Upper lobe of right lung (tissue), 1 donor: ENCODE measurements around the gene GALNT14. TPM values are rescaled to one million over a fixed set of nuclear protein-coding genes. Genes with fewer than 3 reads are reported as not detected.

Experiments
- ATAC-seq: fragments of 200-7000 bp; cut with Tn5 transposase; one replicate; pipeline ENCODE4 v1.9.1; 2020; ENCODE audit warnings: mild to moderate bottlenecking, moderate library complexity
- DNase-seq: peaks from one replicate; pipeline ENCODE4 v3.0.0-alpha.2; 2020
- H3K27ac ChIP-seq: fragments of 200-600 bp; one replicate; pipeline ENCODE4 v1.8.0; 2022
- H3K27me3 ChIP-seq: fragments of 200-600 bp; one replicate; pipeline ENCODE4 v1.8.0; 2022; ENCODE audit warnings: mild to moderate bottlenecking
- H3K36me3 ChIP-seq: fragments of 200-600 bp; one replicate; pipeline ENCODE4 v1.8.0; 2022
- H3K4me1 ChIP-seq: fragments of 200-600 bp; one replicate; pipeline ENCODE4 v1.8.0; 2022
- H3K4me3 ChIP-seq: fragments of 200-600 bp; one replicate; pipeline ENCODE4 v1.8.0; 2022; ENCODE audit warnings: mild to moderate bottlenecking
- H3K9me3 ChIP-seq: fragments of 200-600 bp; one replicate; pipeline ENCODE4 v1.8.0; 2022
- CTCF ChIP-seq: fragments of 200-600 bp; IDR thresholded peaks from one replicate; pipeline ENCODE4 v1.8.0; 2022; ENCODE audit warnings: antibody characterized with exemption
- intact Hi-C: fragments of 100-400 bp; cut with DNase I; formaldehyde crosslinking; loops from one replicate; pipeline ENCODE4 v1.11.0; 2022
- total RNA-seq: library from RNA; stranded (reverse); fragmentation: NEBNext Ultra II Directional; extraction: Animal tissue kit (Norgen Biotek cat#: 25700); gene quantifications from one replicate; pipeline ENCODE4 v1.2.1, GENCODE V29; 2021
- donor health status: DM: no; HTN: yes; CAD: no; lungs with severe emphysema.

Gene GALNT14
- total RNA-seq, 1 donor from 2014 or later = 0.81 TPM

- DNase-seq = no peak
- no peak overlapping the region for H3K27ac ChIP-seq
- H3K9me3 ChIP-seq = no peaks in the 10 kb centered on the region
- H3K36me3 ChIP-seq = no peaks in the 10 kb centered on the region
- intact Hi-C loops = no loop called here
- H3K4me3 ChIP-seq = no peak overlapping the region
- ATAC-seq = no peak
- no peaks in the 10 kb centered on the region for H3K4me1 ChIP-seq
- no peak for TF ChIP-seq CTCF
- no peaks in the 10 kb centered on the region for H3K27me3 ChIP-seq
Measured at GRCh38 chr2:31112544-31112943, 25.7 kb downstream of the GALNT14 start.

GRCh38 chr2:31110998-31111397, 27.2 kb downstream of the GALNT14 start:
- intact Hi-C loops = no loop called here
- no peaks in the 10 kb centered on the region for H3K36me3 ChIP-seq
- no peak overlapping the region for H3K27ac ChIP-seq
- H3K9me3 ChIP-seq = no peaks in the 10 kb centered on the region
- TF ChIP-seq CTCF = no peak
- H3K27me3 ChIP-seq = no peaks in the 10 kb centered on the region
- DNase-seq (no peak), ATAC-seq (no peak)
- H3K4me3 ChIP-seq = no peak overlapping the region
- no peaks in the 10 kb centered on the region for H3K4me1 ChIP-seq

- intact Hi-C loops = no loop called here
Measured at GRCh38 chr2:31110431-31110830, 27.8 kb downstream of the GALNT14 start.

GRCh38 chr2:31109633-31110192, 28.5 kb downstream of the GALNT14 start:
- Histone ChIP-seq H3K36me3 (no peaks in the 10 kb centered on the region), H3K27me3 (no peaks in the 10 kb centered on the region), H3K9me3 (no peaks in the 10 kb centered on the region), H3K4me3 (no peak overlapping the region), H3K4me1 (no peaks in the 10 kb centered on the region), H3K27ac (no peak overlapping the region)
- ATAC-seq (no peak), DNase-seq (no peak)
- intact Hi-C loops = no loop called here
- no peak for TF ChIP-seq CTCF

More at GRCh38 chr2:31110431-31110830, 27.8 kb downstream of the GALNT14 start:
- Histone ChIP-seq H3K27me3 (no peaks in the 10 kb centered on the region), H3K4me1 (no peaks in the 10 kb centered on the region), H3K27ac (no peak overlapping the region), H3K4me3 (no peak overlapping the region), H3K36me3 (no peaks in the 10 kb centered on the region), H3K9me3 (no peaks in the 10 kb centered on the region)
- DNase-seq (no peak), ATAC-seq (no peak)
- no peak for TF ChIP-seq CTCF

GRCh38 chr2:31108561-31109286, 29.5 kb downstream of the GALNT14 start:
- no peaks in the 10 kb centered on the region for H3K4me1 ChIP-seq
- no peak for ATAC-seq
- H3K36me3 ChIP-seq = no peaks in the 10 kb centered on the region
- DNase-seq = no peak
- no peak for TF ChIP-seq CTCF
- no peak overlapping the region for H3K4me3 ChIP-seq
- no peak overlapping the region for H3K27ac ChIP-seq
- intact Hi-C loops = no loop called here
- no peaks in the 10 kb centered on the region for H3K27me3 ChIP-seq
- H3K9me3 ChIP-seq = no peaks in the 10 kb centered on the region
